Fibroblast of pulmonary artery (primary cell): ENCODE measurements around the gene MAP3K7.
"Not testable (repeated sequence)": the region's sequence is repeated elsewhere in the genome, so short reads cannot be mapped to it uniquely, and the experiment has no call there.

ENCODE experiments used
- DNase-seq: peaks from one replicate; pipeline ENCODE4 v3.0.0-alpha.2; 2010; ENCODE audit warnings: low read depth
- H3K4me3 ChIP-seq: replicated peaks from 2 replicates; pipeline ENCODE4 v1.5.1; 2011; ENCODE audit warnings: low read depth, mild to moderate bottlenecking, control low read depth, low read length, moderate library complexity
- TF ChIP-seq, protein P1 (sequence below): IDR thresholded peaks from 2 replicates; pipeline ENCODE4 v1.5.1; 2011; ENCODE audit warnings: mild to moderate bottlenecking, control low read depth, low read length, inconsistent platforms; ENCODE audit errors: missing control alignments

The MAP3K7 gene

DNA sequence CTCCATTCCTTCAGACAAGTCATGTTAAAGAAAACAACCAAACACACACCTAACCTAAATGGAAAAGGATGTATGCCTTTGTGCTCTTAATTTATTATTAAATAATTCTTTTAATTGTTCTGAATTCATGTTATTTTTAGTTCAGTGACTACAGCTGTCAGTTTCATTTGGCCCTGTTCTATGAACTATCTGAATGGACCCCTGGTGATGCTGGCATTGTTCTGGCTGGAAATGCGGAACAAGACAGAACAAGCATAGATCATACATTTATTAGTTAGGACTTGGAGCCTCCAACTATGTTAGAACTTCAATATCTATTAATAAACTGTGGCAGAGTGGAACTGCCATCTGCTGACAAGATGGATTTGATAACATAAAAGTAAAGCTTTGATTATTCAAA lies 5.7 kb downstream of the MAP3K7 start:
- TF ChIP-seq, protein P1, sequence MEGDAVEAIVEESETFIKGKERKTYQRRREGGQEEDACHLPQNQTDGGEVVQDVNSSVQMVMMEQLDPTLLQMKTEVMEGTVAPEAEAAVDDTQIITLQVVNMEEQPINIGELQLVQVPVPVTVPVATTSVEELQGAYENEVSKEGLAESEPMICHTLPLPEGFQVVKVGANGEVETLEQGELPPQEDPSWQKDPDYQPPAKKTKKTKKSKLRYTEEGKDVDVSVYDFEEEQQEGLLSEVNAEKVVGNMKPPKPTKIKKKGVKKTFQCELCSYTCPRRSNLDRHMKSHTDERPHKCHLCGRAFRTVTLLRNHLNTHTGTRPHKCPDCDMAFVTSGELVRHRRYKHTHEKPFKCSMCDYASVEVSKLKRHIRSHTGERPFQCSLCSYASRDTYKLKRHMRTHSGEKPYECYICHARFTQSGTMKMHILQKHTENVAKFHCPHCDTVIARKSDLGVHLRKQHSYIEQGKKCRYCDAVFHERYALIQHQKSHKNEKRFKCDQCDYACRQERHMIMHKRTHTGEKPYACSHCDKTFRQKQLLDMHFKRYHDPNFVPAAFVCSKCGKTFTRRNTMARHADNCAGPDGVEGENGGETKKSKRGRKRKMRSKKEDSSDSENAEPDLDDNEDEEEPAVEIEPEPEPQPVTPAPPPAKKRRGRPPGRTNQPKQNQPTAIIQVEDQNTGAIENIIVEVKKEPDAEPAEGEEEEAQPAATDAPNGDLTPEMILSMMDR, result no peak
- no peak overlapping the region for H3K4me3 ChIP-seq
- DNase-seq, result no peak

DNA sequence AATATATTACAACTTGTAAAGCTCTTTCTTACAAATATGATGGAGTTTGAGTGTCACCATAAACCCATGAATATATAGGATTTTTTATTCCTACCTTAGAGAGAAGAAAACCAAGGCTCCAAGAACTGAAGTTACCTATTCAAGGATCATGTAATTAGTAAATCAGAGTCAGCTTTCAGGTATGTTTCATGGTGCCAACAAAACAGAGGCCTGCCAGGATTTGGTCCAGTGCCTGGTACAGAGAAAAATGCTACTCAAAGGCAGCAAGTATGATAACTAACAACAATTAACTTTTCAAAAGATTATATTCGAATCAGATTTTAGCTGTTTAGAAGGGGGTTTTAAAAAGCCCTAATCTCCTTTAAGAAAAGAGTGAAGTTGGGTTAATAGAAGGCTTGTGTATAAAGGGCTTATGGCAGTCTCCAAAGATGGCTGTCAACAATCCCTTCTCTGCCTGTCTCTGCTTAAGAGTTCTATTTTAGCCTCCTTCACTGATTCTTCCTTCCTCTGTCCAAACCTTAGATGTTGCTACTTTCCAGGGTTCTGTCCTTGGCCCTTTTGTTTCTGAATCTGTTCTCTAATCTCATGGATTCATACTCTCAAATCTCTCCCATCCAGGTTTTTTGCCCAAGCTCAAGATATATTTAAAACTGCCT lies 7.8 kb downstream of the MAP3K7 start:
- TF ChIP-seq, protein P1, result no peak
- no peak for DNase-seq
- no peak overlapping the region for H3K4me3 ChIP-seq

DNA sequence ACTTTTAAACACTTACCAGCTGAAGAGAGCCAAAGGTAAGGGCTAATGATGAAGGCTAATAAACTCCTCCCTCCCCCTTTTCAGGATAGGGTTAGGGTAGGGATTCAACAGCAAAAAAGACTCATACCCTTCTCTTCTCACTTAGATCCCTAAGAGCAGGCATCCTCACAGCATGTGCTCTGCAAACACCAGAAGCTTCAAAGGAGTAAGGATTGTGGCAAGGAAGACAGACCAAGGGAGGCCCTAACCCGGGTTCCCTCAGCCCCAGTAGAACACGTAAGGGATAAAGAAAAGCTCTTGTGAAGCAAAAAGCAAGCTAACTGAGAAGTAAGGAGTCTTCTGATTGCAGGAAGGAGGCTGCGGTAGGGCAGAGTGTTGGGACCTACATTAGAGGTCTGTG lies 11.6 kb downstream of the MAP3K7 start:
- DNase-seq, result no peak
- H3K4me3 ChIP-seq, result no peak overlapping the region
- TF ChIP-seq, protein P1, result no peak

DNA sequence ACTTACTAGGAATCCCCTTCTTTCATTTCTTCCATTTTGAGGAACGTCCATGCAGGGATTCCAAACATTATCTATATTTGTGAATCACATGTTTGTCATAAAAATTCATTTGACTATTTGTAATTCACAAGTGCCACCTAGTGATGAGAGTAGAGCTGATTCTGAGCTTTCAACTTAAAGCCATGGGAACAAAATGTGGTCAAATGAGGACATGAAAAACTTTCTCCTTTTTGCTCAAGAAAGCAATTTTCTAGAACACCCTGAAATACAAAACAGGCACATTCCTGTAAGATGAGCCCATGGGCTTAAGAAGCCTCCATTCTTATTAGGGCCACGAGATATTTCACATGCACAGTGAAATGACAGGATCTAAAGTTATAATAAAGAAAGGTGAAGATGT lies 12.3 kb downstream of the MAP3K7 start:
- TF ChIP-seq, protein P1, result peak; percentile 23
- H3K4me3 ChIP-seq, result no peak overlapping the region
- DNase-seq, result peak; percentile 45

DNA sequence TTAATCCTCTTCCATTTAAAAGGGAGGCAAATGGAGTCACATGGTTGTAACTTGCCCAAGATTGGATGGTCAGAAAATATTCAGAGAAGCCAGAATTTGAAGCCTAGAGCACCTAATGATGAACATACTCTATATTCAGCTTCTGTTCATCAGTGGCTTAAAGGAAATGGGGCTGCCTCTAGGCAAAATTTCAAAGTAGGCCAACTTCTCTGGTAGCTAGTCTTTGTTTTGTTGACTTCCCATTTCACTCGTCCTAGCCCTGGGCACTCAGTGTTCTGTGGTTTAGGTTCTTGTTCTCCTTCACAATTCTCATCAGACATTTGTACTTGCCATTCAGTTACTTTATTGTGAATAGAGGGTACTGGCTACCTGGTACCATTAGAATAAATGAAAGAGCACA lies 13.2 kb downstream of the MAP3K7 start:
- no peak overlapping the region for H3K4me3 ChIP-seq
- DNase-seq, result no peak
- TF ChIP-seq, protein P1, result no peak

DNA sequence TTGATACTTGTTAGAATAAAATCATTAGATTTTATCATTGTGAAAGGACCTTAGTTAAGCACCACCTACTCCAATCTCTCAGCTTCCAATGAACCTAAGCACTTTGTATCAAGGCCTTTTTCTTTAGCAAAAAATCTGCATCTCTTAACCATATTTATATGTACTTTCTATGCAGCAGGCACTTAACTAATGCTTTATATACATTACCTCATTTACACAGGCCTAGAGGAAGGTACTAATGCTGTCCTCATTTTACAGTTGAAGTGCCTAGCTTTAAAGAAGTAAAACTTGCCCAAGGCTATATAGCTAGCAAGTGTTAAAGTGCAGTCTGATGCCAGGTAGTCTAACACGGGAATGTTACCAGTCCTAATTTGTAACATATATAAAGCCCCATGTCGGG lies 14.0 kb downstream of the MAP3K7 start:
- TF ChIP-seq, protein P1, result no peak
- no peak for DNase-seq
- no peak overlapping the region for H3K4me3 ChIP-seq

DNA sequence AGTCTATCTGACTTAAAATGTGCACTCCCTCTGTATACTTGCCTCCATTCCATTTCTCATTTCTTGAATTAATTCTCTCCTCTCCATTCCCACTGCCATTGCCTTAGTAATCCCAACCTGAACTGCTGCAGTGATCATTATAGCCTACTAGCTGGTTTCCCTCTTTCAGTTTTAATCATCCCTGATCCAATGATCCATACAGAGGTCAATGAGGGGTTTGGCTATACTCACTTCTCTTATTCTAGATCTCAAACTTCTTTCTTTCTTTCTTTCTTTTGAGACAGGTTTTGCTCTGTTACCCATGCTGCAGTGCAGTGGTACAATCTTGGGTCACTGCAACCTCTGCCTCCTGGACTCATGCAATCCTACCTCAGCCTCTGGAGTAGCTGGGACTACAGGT lies 17.6 kb downstream of the MAP3K7 start:
- DNase-seq, result no peak
- TF ChIP-seq, protein P1, result no peak
- no peak overlapping the region for H3K4me3 ChIP-seq

DNA sequence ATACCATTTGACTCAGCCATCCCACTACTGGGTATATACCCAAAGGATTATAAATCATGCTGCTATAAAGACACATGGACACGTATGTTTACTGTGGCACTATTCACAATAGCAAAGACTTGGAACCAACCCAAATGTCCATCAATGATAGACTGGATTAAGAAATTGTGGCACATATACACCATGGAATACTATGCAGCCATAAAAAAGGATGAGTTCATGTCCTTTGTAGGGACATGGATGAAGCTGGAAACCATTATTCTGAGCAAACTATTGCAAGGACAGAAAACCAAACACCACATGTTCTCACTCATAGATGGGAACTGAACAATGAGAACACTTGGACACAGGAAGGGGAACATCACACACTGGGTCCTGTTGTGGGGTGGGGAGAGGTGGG lies 19.2 kb downstream of the MAP3K7 start:
- DNase-seq, H3K4me3 ChIP-seq: not testable (repeated sequence)

DNA sequence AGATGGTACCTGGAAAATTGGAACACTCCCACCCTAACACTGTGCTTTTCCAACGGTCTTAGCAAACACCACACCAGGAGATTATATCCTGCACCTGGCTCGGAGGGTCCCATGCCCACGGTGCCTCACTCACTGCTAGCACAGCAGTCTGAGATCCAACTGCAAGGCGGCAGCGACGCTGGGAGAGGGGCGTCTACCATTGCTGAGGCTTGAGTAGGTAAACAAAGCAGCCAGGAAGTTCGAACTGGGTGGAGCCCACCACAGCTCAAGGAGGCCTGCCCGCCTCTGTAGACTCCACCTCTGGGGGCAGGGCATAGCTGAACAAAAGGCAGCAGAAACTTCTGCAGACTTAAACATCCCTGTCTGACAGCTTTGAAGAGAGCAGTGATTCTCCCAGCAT lies 24.5 kb downstream of the MAP3K7 start:
- not testable (repeated sequence) for DNase-seq, H3K4me3 ChIP-seq
